Fibroblast of the aortic adventitia (primary cell): ENCODE results near the gene RNF180. TPM values are rescaled to one million over a fixed set of nuclear protein-coding genes. Genes with fewer than 3 reads are reported as not detected.

Experiments used
- DNase-seq: peaks from one replicate; pipeline ENCODE4 v3.0.0-alpha.2; 2010; ENCODE audit warnings: low read depth
- H3K4me3 ChIP-seq: 2 replicates; pipeline ENCODE4 v1.5.1; 2011; ENCODE audit warnings: low read depth, mild to moderate bottlenecking, control low read depth, low read length, moderate library complexity
- CTCF ChIP-seq: IDR thresholded peaks from 2 replicates; pipeline ENCODE4 v1.5.1; 2011; ENCODE audit warnings: mild to moderate bottlenecking, low read length, control low read depth, inconsistent platforms; ENCODE audit not compliant: insufficient read depth
- total RNA-seq: library from RNA; depleted of rRNA; stranded (reverse); fragments of >200 nt; gene quantifications from 2 replicates; pipeline ENCODE4 v1.2.3, GENCODE V29; 2012; ENCODE audit warnings: low replicate concordance

Gene RNF180
- total RNA-seq, 1 donor, result 1.4 TPM

- H3K4me3 ChIP-seq, result peak overlapping the region; percentile 58
- no peak for DNase-seq
- TF ChIP-seq CTCF, result no peak
These were observed 737 bp downstream of the RNF180 start for GRCh38 chr5:64166201-64166959.

- no peak for TF ChIP-seq CTCF
- no peak overlapping the region for H3K4me3 ChIP-seq
- DNase-seq, result no peak
These were observed 10.7 kb downstream of the RNF180 start for GRCh38 chr5:64176301-64176700.

GRCh38 chr5:64180661-64181343 lies 15.2 kb downstream of the RNF180 start:
- DNase-seq, result peak; percentile 16
- TF ChIP-seq CTCF, result no peak
- H3K4me3 ChIP-seq, result no peak overlapping the region

GRCh38 chr5:64181440-64181839 lies 15.8 kb downstream of the RNF180 start:
- H3K4me3 ChIP-seq, result no peak overlapping the region
- no peak for DNase-seq
- no peak for TF ChIP-seq CTCF

GRCh38 chr5:64183956-64184355 lies 18.3 kb downstream of the RNF180 start:
- TF ChIP-seq CTCF, result no peak
- no peak for DNase-seq
- no peak overlapping the region for H3K4me3 ChIP-seq

- H3K4me3 ChIP-seq, result no peak overlapping the region
- DNase-seq, result no peak
- no peak for TF ChIP-seq CTCF
These were observed 19.2 kb downstream of the RNF180 start for GRCh38 chr5:64184832-64185231.
